Activated naive CD4-positive, alpha-beta T cell (primary cell): ENCODE data around the gene C10orf71.

ENCODE experiments used
- DNase-seq, 4 experiments: peaks; one replicate each; lab custom pipeline; 2025; lab: John Stamatoyannopoulos, UW

The C10orf71 gene

DNA sequence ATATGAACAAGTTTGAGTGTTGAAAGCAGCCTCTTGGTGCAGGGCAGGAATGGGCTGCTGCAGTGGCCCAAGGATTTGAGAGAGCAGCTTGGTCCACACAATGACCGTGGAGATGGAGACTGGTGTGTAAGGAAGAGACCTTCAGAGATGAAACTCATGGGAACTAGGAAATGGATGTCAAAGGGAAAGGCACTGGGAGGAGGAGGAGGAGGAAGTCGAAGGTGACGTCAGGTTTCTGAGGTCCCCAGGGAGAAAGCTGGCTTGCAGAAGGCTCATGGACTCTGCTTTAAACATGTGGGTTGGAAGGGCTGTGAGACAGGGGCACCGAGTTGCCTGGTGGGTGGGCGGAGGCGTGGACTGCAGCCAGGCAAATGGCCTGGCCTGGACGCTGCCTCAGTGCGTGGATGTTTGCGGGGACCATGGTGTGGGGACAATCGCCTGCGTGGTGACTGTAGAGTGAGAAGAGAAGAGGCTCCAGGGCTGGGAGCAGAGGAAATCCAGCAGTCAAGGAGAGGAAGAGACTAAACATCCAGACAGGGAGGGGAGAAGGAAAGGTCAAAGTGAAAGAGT lies 14.6 kb downstream of the C10orf71 start:
- DNase-seq, result no peak

DNA sequence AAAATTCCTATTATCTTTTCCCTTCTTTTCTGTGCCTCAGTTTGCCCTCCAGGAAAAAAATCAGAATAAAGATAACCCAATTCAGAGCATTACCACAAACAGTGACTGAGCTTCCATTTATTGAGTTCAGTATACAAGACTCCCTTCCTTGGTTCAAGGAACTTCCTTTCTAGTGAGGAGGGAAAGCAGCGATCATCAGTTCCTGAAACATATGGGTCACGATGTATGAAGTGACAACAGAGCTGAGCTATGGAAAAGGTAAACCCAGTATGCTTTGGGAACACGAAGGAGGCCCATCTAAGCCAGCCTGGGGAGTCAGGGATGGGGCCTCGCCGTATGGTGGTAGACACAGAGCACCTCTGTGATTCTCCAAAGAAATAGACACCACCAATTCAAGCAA lies 15.8 kb downstream of the C10orf71 start:
- DNase-seq, result no peak

DNA sequence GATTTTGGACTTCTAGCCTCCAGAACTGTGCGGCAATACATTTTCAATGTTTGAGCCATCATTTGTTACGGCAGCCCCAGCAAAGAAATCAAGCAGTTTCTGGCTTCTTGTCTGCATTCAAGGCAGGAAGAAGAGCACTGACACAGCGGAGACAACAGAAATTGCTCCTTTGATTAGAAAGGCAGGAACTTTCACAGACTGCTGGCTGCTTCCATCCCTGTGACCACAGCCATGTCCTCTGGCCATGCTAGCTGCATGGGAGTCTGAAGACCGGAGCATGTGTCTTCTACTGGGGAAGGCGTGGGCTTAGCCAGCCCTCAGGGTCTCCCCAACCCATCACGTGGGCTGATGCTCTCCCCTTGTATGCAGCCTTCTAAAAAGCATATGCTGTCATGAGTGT lies 19.1 kb downstream of the C10orf71 start:
- no peak for DNase-seq

DNA sequence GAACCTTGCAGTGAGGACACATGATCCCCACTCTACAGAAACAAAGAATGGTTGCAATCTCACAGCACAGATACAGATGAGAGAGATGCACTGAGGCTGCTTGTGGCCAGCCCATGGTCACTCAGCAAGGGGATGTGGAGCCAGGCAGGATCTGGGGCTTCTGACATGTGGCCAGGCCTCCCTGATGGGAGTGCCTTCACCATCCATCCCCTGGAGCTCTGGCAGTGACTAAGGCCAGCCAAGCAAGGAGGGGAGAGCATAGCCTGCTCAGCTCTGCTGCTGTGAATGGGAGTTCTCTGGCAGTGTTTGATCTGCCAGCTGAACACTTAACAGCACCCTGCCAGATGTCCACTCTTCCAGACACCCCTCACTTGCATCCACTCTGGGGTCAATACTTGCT lies 19.8 kb downstream of the C10orf71 start:
- no peak for DNase-seq

DNA sequence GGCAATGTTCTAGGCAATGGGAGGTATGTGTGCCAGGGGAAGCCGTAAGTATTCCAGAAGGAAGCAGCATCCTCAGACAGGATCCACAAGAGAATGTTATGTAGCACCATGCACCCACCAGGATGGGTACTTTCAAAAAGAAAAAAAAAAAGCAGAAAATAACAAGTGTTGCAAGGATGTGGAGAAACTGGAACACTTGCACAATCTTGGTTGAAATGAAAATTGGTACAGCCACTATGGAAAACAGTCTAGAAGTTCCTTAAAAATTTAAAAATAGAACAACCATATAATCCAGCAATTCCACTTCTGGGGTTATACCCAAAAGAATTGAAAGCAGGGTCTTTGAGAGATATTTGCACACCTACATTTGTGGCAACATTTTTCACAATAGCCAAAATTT lies 20.2 kb downstream of the C10orf71 start:
- no peak for DNase-seq

DNA sequence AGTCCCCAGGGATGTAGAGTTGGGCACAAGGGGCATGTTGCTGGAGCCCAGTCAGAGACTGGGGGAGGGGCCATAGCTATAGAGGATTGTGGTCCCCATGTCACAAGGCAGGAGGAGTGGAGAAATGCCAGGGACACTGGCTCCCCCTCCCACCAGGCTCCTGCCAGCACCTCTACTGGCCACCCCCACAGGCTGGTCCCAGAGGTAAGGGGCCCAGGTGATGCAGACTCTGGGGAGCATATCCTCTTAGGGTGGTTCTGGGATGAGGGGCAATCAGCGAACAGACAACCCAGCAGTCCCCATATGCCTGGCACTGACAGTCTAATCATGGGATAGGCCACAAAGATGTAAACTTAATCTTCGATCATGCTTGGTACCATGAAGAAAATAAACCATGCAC lies 21.2 kb downstream of the C10orf71 start:
- no peak for DNase-seq

DNA sequence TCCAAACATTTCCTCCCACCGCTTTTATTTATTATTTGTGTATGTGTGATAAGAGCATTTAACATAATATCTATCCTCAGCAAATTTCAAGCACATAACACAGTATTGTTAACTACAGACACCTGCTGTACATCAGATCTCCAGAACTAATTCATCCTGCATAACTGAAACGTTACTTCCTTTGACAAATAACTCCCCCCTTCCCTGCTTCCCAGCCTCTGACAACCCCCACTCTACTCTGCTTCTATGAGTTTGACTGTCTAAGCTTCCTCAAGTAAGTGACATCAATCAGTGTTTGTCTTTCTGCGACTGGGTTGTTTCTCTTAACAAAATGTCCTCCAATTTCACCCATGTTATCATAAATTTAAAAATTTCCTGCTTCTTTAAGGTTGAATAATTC lies 22.1 kb downstream of the C10orf71 start:
- no peak for DNase-seq

DNA sequence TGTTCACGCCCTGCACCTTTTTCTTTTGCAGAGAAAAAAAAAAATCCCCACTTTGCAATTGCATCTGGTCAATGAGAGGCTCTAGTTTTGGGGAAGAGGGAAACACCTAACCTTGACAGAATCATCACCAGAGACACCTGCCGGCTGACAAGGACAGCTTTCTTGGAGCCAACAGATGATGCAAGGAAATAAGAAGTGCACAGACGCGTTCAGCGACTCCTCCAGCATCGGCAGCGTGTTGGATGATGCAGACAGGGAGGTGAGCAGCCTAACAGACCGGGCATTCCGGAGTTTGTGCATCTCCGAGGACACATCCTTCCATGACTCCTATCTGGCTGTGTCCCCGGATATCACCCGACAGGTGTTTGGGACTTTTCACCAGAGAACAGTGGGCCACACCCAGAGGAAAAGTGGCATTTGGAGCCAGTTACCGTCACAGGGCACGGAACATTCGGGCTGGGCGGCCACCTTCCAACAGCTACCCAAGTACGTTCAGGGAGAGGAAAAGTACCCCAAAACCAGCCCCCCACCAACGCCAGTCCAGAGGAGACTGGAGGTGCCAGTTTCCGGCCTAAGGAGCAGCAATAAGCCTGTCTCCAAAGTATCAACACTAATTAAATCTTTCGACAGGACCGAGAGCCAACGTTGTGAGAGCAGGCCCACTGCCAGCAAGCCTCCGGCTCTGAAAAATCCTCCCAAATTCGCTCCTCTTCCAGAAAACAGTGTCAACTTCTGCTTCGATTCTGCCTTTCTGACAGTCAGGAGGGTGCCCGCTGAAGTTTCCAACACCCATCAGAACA lies 23.6 kb downstream of the C10orf71 start:
- DNase-seq, result no peak

DNA sequence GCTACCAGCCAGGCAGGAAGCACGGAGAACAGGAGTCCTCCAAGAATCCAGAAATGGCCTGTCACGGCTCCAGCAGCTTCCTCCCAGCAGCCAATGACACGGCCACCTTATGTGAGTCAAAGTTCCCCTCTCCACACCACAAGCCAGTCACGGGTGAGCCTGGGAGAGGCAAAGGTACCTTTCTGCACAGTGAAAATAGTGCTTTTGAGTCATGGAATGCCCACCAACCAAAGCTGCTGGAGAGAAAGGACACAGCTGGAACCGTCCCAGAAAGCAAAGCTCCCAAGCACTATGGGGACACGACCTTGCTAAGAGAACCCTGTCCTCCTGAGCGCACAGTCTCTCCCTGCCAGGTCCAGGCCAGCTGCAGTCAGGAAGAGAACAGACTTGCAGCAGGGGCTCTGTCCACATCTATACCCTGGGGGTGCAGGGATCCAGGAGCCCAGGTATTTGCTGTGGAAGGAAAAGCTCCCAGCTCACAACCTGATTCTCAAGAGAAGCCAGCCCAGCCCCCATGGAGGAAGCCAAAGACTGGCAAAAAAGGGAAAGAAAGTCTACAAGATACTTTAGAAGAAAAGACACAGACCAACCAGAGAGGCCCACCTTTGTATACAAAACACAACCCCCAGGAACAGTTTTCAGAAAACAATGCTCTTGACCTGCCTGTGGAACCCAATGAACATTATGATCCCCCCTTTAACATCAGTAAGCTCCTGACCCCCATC lies 24.4 kb downstream of the C10orf71 start:
- DNase-seq, result no peak

DNA sequence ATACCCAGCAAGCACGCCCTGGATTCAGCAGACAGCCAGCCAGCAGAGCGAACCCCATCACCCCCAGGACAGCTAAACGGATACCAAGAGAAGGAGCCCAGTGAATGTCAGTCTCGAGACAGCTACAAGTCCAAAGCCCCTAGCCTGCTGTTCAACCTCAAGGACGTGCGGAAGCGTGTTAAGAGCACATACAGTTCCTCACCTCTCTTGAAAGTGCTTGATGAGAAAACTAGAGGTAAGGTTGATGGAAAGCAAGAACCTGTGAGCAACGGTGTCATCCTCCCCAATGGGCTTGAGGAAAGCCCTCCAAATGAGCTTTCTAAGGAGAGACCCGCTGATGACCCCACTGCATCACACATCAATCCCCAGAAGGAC lies 24.9 kb downstream of the C10orf71 start:
- no peak for DNase-seq

DNA sequence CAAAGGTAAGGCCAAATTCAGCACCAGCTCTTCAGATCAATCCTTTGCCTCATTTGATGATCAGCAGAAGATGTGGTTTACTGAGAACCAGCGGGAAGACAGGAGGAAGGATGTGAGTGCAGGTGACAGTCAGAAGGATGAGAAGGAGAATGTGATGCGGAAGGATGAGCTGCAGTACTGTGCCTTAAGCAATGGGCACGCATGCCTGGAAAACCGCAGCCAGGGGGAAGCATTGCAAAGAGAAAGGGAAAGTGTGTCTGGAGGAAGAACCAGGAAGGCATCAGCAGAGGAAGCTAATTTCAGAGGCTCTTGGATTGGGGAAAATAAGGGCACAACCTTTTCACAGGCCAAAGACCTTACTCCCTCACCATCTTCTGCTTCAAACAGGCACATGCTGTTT lies 25.7 kb downstream of the C10orf71 start:
- DNase-seq, result no peak

DNA sequence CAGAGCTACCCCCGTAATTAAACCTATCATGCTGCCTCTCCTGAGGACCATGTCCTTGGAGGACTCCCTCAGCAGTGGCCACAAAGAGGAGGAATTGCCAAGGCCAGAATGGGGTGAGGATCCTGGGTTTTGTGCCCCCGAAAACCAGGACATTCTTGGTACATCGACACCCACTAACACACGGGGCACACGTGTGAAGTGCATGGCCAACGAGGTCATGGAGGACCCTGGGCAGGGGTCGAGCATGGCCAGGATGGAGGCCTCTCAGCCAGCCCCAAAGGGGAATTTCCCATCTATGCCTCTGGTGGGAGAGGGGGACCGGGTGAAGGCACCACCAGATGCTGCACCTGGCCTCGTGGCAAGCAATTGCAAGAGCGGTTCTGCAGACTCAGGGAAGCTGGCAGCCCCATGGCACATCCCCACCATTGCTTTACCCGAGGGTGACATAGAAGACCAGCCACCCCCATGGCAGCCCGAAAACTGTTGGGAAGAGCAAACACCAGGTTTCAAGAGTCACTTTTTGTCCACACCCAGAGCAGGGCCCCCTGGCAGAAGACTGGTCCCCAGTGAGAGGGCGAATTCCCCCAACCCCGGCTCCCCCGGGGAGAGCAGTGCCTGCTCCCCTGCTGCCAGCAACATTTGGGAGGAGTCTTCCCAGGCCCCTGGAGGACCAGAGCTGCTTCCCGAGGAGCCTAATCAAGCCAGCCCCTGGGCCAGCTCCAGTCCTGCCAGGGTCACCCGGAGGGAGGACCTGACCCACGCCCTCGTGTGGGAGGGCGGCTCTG lies 26.4 kb downstream of the C10orf71 start:
- DNase-seq, result no peak

DNA sequence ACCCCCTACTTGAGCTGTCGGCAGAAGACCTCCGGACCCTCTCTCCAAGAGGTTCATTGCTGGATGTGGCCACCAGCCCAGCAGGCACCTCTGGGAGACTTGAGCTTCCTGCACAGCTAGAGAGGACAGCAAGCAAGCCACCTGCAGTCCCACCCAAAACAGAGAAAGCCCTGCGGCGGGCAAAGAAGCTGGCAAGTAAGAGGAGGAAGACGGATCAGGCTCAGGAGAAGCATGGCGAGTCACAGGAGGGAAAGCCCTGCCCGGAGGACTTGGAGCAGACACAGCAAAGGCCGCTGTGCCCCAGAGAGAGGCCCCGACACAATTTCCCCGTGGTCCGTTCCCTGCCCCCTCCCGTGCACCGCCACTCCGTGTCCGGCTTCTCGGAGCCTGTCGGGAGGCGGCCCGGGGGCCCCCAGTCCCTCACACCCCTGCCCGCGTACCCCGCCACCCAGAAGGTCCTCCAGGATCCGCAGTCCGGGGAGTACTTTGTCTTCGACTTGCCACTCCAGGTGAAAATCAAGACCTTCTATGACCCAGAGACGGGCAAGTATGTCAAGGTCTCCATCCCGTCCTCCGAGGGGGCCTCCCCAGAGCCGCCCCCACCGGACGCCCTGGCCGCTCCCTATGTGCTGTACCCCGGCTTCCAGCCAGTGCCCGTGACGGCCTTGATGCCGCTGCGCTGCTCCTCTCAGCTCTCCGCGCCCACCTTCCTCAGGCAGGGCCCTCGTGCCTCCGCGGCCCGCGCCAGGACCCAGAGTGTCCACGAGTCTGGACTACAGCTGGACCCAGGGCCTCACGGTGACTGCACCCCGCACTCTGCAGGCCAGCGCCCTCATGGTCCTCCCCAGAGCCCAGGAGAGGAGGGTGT lies 27.2 kb downstream of the C10orf71 start:
- no peak for DNase-seq

DNA sequence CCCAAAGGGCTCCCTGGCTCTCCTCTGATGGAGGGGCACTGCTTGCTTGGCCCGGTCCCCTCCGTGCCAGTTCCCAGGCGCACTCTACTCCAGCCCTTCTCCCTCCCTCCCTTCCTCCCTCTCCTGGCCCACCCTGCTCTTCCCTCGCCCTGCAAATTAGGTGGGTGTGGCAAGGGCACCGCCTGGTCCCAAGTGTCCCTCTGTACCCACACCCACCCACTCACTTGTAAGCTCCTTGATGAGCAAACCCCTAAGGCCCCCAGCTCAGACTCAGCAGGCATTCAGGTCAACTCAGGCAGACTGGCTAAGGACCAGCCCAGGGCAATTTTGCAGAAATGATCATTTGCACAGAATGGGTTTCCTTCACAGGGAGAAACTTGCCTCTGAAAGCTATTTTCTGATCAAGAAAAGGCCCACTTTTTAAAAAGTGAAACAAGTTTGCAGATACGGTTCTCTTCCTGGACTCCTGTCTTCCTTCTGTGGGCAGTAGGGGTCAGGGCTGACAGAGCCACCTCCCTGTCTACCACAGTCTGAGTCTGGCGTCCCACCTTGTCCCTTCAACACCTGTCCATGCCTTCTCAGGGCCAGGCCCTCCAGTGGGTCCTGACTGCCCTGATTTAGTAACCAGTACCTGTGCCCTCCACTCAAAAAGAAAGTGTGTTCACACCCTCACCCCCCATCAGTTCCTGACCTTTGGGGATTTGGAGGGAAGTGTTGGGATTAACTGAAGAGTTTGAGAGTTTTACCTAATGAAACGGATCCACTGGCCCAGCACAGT lies 28.3 kb downstream of the C10orf71 start:
- no peak for DNase-seq

DNA sequence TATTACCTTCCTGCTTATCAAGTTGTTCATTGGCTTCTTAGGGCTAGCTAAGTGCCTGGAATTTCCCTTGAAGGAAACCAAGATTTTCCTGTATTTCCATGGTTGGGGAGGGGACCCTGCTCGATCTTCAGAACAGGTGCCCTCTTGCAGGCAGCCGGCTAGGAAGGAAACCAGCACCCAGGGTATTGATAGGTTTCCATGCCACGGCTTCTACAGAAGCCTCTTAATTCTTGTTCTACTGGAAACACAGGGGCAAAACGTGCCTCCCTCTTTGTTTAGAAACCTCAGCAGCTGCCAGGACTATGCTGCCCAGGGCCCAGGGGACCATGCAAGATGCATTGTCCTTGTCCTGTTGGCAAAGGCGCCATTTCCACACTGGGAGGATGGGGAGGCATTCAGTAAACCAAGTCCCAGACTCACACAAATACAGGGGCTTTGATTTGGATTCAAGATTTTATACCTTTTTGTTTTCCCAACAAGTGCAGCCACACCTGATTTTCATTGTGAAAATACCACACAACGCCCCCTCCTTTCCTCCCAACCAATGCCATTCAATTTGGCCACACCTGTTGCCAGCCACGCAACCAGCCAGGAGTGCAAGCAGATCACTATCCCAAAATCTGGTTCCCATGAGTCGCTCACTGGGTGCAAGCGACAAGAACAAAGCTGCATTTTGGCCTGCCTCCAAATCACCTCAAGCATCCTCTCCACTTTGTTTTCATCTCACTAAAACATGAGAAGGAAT lies 29.6 kb downstream of the C10orf71 start:
- DNase-seq, result no peak

DNA sequence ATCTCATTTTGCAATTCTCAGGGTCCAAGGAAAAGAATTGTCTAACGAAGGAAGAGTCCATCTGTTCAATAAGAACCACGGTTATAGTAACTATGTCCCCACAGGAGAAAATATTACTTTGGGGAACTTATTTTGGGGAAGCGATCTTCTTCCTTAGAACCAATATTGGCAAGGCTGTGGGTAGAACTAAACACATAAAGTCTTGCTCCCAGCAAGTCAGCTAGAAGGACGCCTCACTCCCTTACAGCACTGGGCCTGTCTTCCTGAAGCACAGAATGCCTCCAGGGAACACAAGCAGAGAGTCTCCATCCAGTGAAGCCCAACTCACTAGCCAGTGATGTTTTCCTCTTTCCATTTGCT lies 30.2 kb downstream of the C10orf71 start:
- no peak for DNase-seq

DNA sequence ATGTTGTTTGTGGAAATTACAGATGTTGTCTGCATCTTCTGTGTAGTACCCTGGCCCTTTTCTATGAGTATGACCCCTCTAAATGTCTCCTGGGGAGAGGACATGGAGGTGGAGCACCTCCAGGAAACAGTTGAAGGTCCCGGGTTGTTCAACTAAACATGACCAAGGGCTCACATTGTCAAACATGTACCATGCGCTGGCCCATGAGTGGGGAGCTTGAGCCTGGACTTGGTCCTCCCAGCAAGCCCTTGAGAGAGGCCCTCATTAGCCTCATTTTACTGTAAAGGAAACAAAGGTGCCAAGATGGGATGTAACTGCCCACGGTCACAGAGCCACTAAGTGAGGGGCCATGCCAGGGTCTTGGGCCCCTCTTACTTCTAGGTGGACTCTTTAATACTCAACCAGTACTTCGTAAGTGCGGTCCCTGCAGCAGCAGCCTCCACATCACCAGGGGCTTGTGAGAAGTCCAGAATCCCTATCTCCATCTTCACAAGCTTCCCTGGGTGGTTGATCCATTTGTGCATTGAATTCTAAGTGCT lies 31.2 kb downstream of the C10orf71 start:
- no peak for DNase-seq

DNA sequence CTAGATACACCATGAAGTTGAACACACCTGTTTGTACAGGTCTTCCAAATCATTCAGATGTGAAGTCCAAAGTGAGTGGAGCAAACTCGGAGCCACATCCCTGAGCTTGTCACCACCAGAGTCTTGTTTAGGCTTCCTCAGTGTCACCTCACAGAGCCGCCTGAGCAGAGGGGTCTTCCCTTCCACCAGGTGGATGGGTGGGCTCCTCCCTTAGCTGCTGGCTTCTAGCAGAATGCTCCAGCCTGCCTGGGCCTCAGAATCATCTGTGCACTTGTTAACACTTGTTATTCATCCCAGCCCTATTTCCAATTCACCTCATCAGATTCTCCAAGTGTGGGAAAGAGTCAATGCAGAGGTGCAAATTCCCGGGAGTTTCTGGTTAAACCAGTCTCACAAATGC lies 32.5 kb downstream of the C10orf71 start:
- no peak for DNase-seq

DNA sequence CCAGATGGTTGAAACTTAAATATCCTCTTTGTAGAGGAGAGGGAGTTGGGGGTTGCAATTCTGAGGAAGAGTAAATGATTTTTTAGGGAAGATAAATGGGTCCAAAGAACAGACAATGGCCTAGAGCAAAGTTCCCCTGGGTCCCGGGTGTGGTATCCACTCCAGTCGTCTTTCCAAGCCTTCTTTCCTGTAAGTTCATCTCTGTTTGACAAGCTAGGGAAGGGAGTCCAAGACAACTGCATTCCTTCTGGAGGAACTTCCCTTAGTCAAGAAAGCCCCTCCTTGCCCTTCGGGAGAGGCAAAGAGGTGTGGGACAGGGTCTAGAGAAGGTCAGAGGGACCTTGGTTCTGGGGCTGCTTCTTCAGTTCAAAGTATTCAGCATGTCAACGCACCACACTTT lies 33.4 kb downstream of the C10orf71 start:
- DNase-seq, result no peak

DNA sequence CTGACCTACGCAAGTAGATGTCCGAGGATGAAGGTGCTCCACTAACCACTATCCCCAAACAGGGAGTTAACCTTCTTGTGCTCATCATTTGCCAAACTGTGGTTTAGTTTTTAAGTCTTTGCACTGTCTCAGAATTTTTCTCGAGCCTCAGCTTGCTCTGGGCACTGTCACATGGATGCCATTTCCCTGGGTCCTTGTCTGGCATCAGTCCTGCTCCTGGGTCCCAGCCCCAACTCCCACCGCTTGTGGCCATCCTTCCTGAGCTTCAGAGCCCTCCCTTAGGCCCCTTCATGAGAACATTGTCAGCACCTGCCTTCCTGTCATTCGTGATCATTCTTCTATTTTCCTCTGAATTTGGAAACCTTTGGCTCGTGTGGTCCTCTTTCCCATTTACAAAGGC lies 33.8 kb downstream of the C10orf71 start:
- DNase-seq, result no peak
